GM18526 (cell line): ENCODE results near the gene SLAMF9.
A peak's percentile ranks its signal among the peaks of the same experiment; 100 is the strongest.

Experiments used
- POLR2A ChIP-seq: IDR thresholded peaks from 3 replicates; pipeline ENCODE4 v1.6.1; 2011; ENCODE audit not compliant: insufficient read length; ENCODE audit errors: extremely low read depth

SLAMF9 gene

GRCh38 chr1:159924791-159925718 lies 29.0 kb downstream of the SLAMF9 start, which contains the start of gene TAGLN2:
TSS of gene TAGLN2 (minus strand) at chr1:159925507. CDS start at chr1:159920509, 4,998 bp downstream.
- peak; percentile 98 for TF ChIP-seq POLR2A

- no peak for TF ChIP-seq POLR2A
Measured at GRCh38 chr1:159924025-159924790, 29.8 kb downstream of the SLAMF9 start.

- TF ChIP-seq POLR2A: peak; percentile 54
Measured at GRCh38 chr1:159923203-159924024, 30.6 kb downstream of the SLAMF9 start.

GRCh38 chr1:159922511-159923202 lies 31.4 kb downstream of the SLAMF9 start:
- TF ChIP-seq POLR2A: no peak

- no peak for TF ChIP-seq POLR2A
Measured at GRCh38 chr1:159921700-159922504, 32.1 kb downstream of the SLAMF9 start.

GRCh38 chr1:159921251-159921650 lies 32.8 kb downstream of the SLAMF9 start:
- TF ChIP-seq POLR2A: no peak

- no peak for TF ChIP-seq POLR2A
Measured at GRCh38 chr1:159920651-159921050, 33.4 kb downstream of the SLAMF9 start.

- no peak for TF ChIP-seq POLR2A
Measured at GRCh38 chr1:159920202-159920601, 33.8 kb downstream of the SLAMF9 start.

- no peak for TF ChIP-seq POLR2A
Measured at GRCh38 chr1:159919236-159919865, 34.7 kb downstream of the SLAMF9 start.

GRCh38 chr1:159918352-159919200 lies 35.5 kb downstream of the SLAMF9 start:
- no peak for TF ChIP-seq POLR2A

GRCh38 chr1:159917533-159918351 lies 36.3 kb downstream of the SLAMF9 start:
- TF ChIP-seq POLR2A: peak; percentile 17

GRCh38 chr1:159916242-159917051 lies 37.6 kb downstream of the SLAMF9 start:
- no peak for TF ChIP-seq POLR2A
